Esophagus squamous epithelium (tissue), 5 donors: ENCODE measurements around the gene DISP3. TPM values are rescaled to one million over a fixed set of nuclear protein-coding genes. Genes with fewer than 3 reads are reported as not detected.
"Not testable (repeated sequence)": the region's sequence is repeated elsewhere in the genome, so short reads cannot be mapped to it uniquely, and the experiment has no call there.

Experiments used
- DNase-seq: peaks from one replicate; lab custom pipeline; 2025; lab: John Stamatoyannopoulos, UW
- H3K27ac ChIP-seq, 4 donors: fragments of 200-600 bp; sonication (generic); one replicate each; pipeline ENCODE4 v1.5.1; 2016 to 2019; ENCODE audit warnings: mild to moderate bottlenecking in 1 of 4
- H3K27me3 ChIP-seq, 4 donors: fragments of 200-600 bp; sonication (generic); 1 replicate in 3 of 4; 2 replicates in 1 of 4; pipeline versions ENCODE4 v1.5.1 to v1.6.0; 2017 to 2021; ENCODE audit warnings: antibody characterized with exemption in 1 of 4
- H3K36me3 ChIP-seq, 3 donors: fragments of 200-600 bp; sonication (generic); one replicate each; pipeline ENCODE4 v1.5.1; 2016 to 2019
- H3K4me1 ChIP-seq, 3 donors: fragments of 200-600 bp; sonication (generic); one replicate each; pipeline ENCODE4 v1.5.1; 2017 to 2019
- H3K4me3 ChIP-seq, 4 donors: fragments of 200-600 bp; sonication (generic); 1 replicate in 3 of 4; 2 replicates in 1 of 4; pipeline ENCODE4 v1.5.1; 2016 to 2019; ENCODE audit warnings: mild to moderate bottlenecking in 2 of 4, moderate library complexity in 1 of 4
- H3K9me3 ChIP-seq, 3 donors: fragments of 200-600 bp; sonication (generic); one replicate each; pipeline ENCODE4 v1.5.1; 2016 to 2019
- CTCF ChIP-seq, 6 experiments: fragments of 450-650 bp in 4 of 6; fragments of 200-600 bp in 2 of 6; sonication (generic) in 2 of 6; IDR thresholded peaks; one replicate each; pipeline ENCODE4 v1.5.1; 2016 to 2019; ENCODE audit warnings: antibody characterized with exemption in 6 of 6, mild to moderate bottlenecking in 4 of 6, moderate library complexity in 4 of 6
- POLR2A ChIP-seq, 4 donors: fragments of 450-650 bp; IDR thresholded peaks; one replicate each; pipeline ENCODE4 v1.6.1; 2017; ENCODE audit warnings: antibody characterized with exemption in 4 of 4, mild to moderate bottlenecking in 4 of 4, moderate library complexity in 3 of 4
- WGBS, 2 donors: methylation state at CpG; one replicate each; pipeline ENCODE4 v1.1.5; 2018; 5-methylcytosine and 5-hydroxymethylcytosine counted together
- intact Hi-C: fragments of 100-400 bp; cut with DNase I; formaldehyde crosslinking; loops from one replicate; pipeline ENCODE4 v1.15.0; 2022
- total RNA-seq, 4 donors: library from RNA; depleted of rRNA; stranded (reverse); fragments of >200 nt; gene quantifications; one replicate each; pipeline ENCODE4 v1.1.0, GENCODE V29; 2016
- donor health status: DM: yes; HTN: yes; CAD: no.

DISP3 gene
- total RNA-seq, 4 donors from 2014 or later, result 0.67 TPM; not detected in 3

GRCh38 chr1:11576109-11576875, 97.3 kb downstream of the DISP3 start:
- H3K4me1 ChIP-seq, result no peaks in the 10 kb centered on the region
- whole genome bisulfite sequencing, 2 donors, result 71 to 75% methylated on average over 15 of the region's 18 CpGs
- DNase-seq, result no peak
- no peak for TF ChIP-seq CTCF (IDR thresholded peaks at IDR 0.05)
- no peak for TF ChIP-seq POLR2A (IDR thresholded peaks at IDR 0.05)
- H3K36me3 ChIP-seq, result no peaks in the 10 kb centered on the region
- no peak overlapping the region for H3K27ac ChIP-seq
- intact Hi-C loops, result no loop called here
- no peak overlapping the region for H3K4me3 ChIP-seq
- peaks cover 0 to 55% (median 0%) of the 10 kb centered on the region in 4 donors for H3K27me3 ChIP-seq
- H3K9me3 ChIP-seq, result no peaks in the 10 kb centered on the region

GRCh38 chr1:11578004-11578403, 99.0 kb downstream of the DISP3 start:
- H3K9me3 ChIP-seq, result no peaks in the 10 kb centered on the region
- H3K27ac ChIP-seq, result no peak overlapping the region
- H3K4me3 ChIP-seq, result no peak overlapping the region
- no peaks in the 10 kb centered on the region for H3K4me1 ChIP-seq
- intact Hi-C loops, result no loop called here
- 51 to 57% methylated on average over 7 of the region's 7 CpGs for WGBS, 2 donors
- H3K36me3 ChIP-seq, result no peaks in the 10 kb centered on the region
- DNase-seq, result no peak
- TF ChIP-seq CTCF (IDR thresholded peaks at IDR 0.05) (no peak), POLR2A (IDR thresholded peaks at IDR 0.05) (no peak)
- H3K27me3 ChIP-seq, result peaks cover 0 to 60% (median 0%) of the 10 kb centered on the region in 4 donors

GRCh38 chr1:11579506-11579905, 100.6 kb downstream of the DISP3 start:
- Histone ChIP-seq H3K27me3 (peaks cover 0 to 72% (median 0%) of the 10 kb centered on the region in 4 donors), H3K4me1 (no peaks in the 10 kb centered on the region), H3K36me3 (no peaks in the 10 kb centered on the region), H3K4me3 (no peak overlapping the region), H3K9me3 (no peaks in the 10 kb centered on the region), H3K27ac (no peak overlapping the region)
- TF ChIP-seq CTCF (IDR thresholded peaks at IDR 0.05) (no peak), POLR2A (IDR thresholded peaks at IDR 0.05) (no peak)
- no peak for DNase-seq
- WGBS, 2 donors, result 47 to 51% methylated on average over 6 of the region's 8 CpGs
- intact Hi-C loops, result no loop called here

- H3K27ac ChIP-seq, H3K4me3 ChIP-seq, H3K36me3 ChIP-seq, DNase-seq, intact Hi-C loops, H3K4me1 ChIP-seq, H3K9me3 ChIP-seq: not testable (repeated sequence)
- 53 to 64% methylated on average over 10 of the region's 10 CpGs for WGBS, 2 donors
- H3K27me3 ChIP-seq, result peaks cover 0 to 73% (median 0%) of the 10 kb centered on the region in 4 donors
Observed at GRCh38 chr1:11580049-11580448, 101.1 kb downstream of the DISP3 start.

- H3K27ac ChIP-seq, result no peak overlapping the region
- 48 to 62% methylated on average over 8 of the region's 8 CpGs for WGBS, 2 donors
- intact Hi-C loops, result no loop called here
- TF ChIP-seq CTCF (IDR thresholded peaks at IDR 0.05), result no peak
- TF ChIP-seq POLR2A (IDR thresholded peaks at IDR 0.05), result no peak
- DNase-seq, result no peak
- H3K4me1 ChIP-seq, result no peaks in the 10 kb centered on the region
- H3K36me3 ChIP-seq, result no peaks in the 10 kb centered on the region
- H3K4me3 ChIP-seq, result no peak overlapping the region
- H3K27me3 ChIP-seq, result peaks cover 0 to 78% (median 0%) of the 10 kb centered on the region in 4 donors
- H3K9me3 ChIP-seq, result no peaks in the 10 kb centered on the region
Observed at GRCh38 chr1:11581445-11581991, 102.6 kb downstream of the DISP3 start.
